A673 (cell line): ENCODE results near the gene SMIM38. TPM values are rescaled to one million over a fixed set of nuclear protein-coding genes. Genes with fewer than 3 reads are reported as not detected.

ENCODE experiments used
- BruUV-seq: library from RNA; stranded (reverse); fragments of 400-500 nt; replicated peaks from 2 replicates; lab custom pipeline; 2021; lab: Mats Ljungman, UMichigan
- CTCF ChIA-PET: fragments of 300-600 bp; sonication (Branson Sonifier 250); formaldehyde crosslinking; loops from one replicate; lab custom pipeline; 2022; ENCODE audit warnings: antibody characterized with exemption; lab: Charles Lee
- POLR2A ChIA-PET: fragments of 300-600 bp; sonication (Branson Sonifier 250); formaldehyde crosslinking; loops from one replicate; lab custom pipeline; 2022; ENCODE audit warnings: antibody characterized with exemption; ENCODE audit not compliant: low non-redundant PET; lab: Charles Lee
- DNase-seq: peaks from one replicate; pipeline ENCODE4 v3.0.0-alpha.2; 2015; ENCODE audit warnings: low spot score
- H3K27ac ChIP-seq: fragments of 200-600 bp; sonication (generic); 2 replicates; pipeline ENCODE4 v1.5.1; 2016; ENCODE audit warnings: mixed run types, low read depth, mild to moderate bottlenecking, mixed read lengths, antibody characterized with exemption, low read length; ENCODE audit not compliant: poor library complexity, severe bottlenecking
- H3K27me3 ChIP-seq: fragments of 200-600 bp; sonication (generic); replicated peaks from 2 replicates; pipeline ENCODE4 v1.6.1; 2017; ENCODE audit warnings: mixed run types, low read depth, mild to moderate bottlenecking, mixed read lengths, antibody characterized with exemption, low read length; ENCODE audit not compliant: insufficient read depth, poor library complexity
- H3K36me3 ChIP-seq: fragments of 200-600 bp; sonication (generic); 2 replicates; pipeline ENCODE4 v1.6.1; 2016; ENCODE audit warnings: mixed run types, mild to moderate bottlenecking, mixed read lengths, antibody characterized with exemption, low read length; ENCODE audit not compliant: insufficient read depth, poor library complexity, severe bottlenecking
- H3K4me1 ChIP-seq: fragments of 200-600 bp; sonication (generic); 2 replicates; pipeline ENCODE4 v1.6.1; 2017; ENCODE audit warnings: mixed run types, mild to moderate bottlenecking, mixed read lengths, antibody characterized with exemption, low read length; ENCODE audit not compliant: insufficient read depth, poor library complexity, severe bottlenecking
- H3K4me3 ChIP-seq: fragments of 200-600 bp; sonication (generic); 2 replicates; pipeline ENCODE4 v1.5.1; 2016; ENCODE audit warnings: low read depth, mixed run types, mild to moderate bottlenecking, mixed read lengths, low read length; ENCODE audit not compliant: poor library complexity, severe bottlenecking
- H3K9me3 ChIP-seq: fragments of 200-600 bp; sonication (generic); 2 replicates; pipeline ENCODE4 v1.6.1; 2016; ENCODE audit warnings: mixed run types, low read depth, mild to moderate bottlenecking, mixed read lengths, antibody characterized with exemption, low read length; ENCODE audit not compliant: poor library complexity, severe bottlenecking
- CTCF ChIP-seq: fragments of 300-800, 200-600 bp; sonication (generic); conservative IDR thresholded peaks from 2 replicates; pipeline ENCODE4 v1.5.1; 2017; ENCODE audit warnings: low read depth, mild to moderate bottlenecking, antibody characterized with exemption, low read length, moderate library complexity, mixed read lengths
- EZH2 ChIP-seq: fragments of 200-600 bp; sonication (generic); IDR thresholded peaks from 2 replicates; pipeline ENCODE4 v1.6.1; 2017; ENCODE audit warnings: borderline replicate concordance, low read depth, mild to moderate bottlenecking, mixed read lengths, antibody characterized with exemption, low read length; ENCODE audit not compliant: poor library complexity, severe bottlenecking
- intact Hi-C: fragments of 100-400 bp; cut with micrococcal nuclease; formaldehyde crosslinking; loops from one replicate; pipeline ENCODE4 v1.10.0; 2022; ENCODE audit not compliant: unreplicated experiment
- total RNA-seq: library from RNA; stranded (reverse); gene quantifications from 2 replicates; pipeline ENCODE4 v1.2.3, GENCODE V29; 2021

Gene SMIM38
- total RNA-seq, 1 experiment from 2014 or later: 0.88 TPM

DNA sequence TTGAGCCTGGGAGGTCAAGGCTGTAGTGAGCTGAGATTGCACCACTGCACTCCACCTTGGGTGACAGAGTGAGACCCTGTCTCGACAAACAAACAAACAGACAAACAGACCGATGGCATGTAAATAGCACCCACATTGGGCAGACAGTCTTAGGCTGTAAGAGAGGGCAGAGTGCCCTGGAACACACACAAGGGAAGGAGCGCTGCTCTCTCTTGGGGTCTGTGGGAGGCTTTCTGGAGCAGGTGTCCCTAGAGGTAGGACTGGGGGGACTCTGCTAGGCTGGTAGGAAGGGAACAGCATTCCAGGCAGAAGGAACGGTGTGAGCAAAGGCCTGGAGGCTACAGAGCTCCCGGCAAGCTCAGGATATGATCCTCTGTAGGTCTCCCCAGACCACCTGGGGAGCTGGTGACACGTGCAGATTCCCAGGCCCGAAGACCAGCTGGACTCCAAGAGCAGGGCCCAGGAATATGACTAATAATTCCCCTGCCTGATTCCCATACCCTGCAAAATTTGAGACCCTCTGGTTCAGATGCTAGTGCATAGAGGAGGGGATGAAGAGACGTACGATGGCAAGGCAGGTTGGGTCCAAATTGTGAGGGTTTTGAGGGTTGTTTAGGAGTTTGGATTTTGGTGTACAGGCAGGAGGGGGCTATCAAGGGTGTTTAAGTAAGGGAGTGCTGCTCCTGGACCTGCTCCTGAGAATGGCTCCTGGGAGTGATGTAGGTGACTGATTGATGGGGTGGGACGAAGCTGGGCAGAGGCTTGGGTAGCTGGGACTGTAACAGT, 11.6 kb downstream of the SMIM38 start:
- Histone ChIP-seq H3K36me3 (no peaks in the 10 kb centered on the region), H3K27me3 (no peaks in the 10 kb centered on the region), H3K27ac (peak overlapping the region; percentile 12), H3K4me3 (no peak overlapping the region), H3K9me3 (no peaks in the 10 kb centered on the region), H3K4me1 (peaks cover 12% of the 10 kb centered on the region)
- TF ChIP-seq EZH2 (no peak), CTCF (no peak)
- ChIA-PET CTCF (interaction anchor here (2.2 kb wide), 1 partner anchor 36 kb away, joined by 5 read pairs; no protein-coding TSS in a partner anchor), POLR2A (no interaction called here)
- intact Hi-C loops: no loop called here
- peak; percentile 29 for DNase-seq
- BruUV-seq: no TSS peak

GRCh38 chr11:69167916-69168691, 12.4 kb downstream of the SMIM38 start:
- BruUV-seq: no TSS peak
- no peak for DNase-seq
- CTCF ChIA-PET: interaction anchor here (2.2 kb wide), 1 partner anchor 37 kb away, joined by 5 read pairs; no protein-coding TSS in a partner anchor
- no peak overlapping the region for H3K4me3 ChIP-seq
- intact Hi-C loops: no loop called here
- POLR2A ChIA-PET: no interaction called here
- peaks cover 12% of the 10 kb centered on the region for H3K4me1 ChIP-seq
- no peaks in the 10 kb centered on the region for H3K9me3 ChIP-seq
- no peaks in the 10 kb centered on the region for H3K27me3 ChIP-seq
- no peaks in the 10 kb centered on the region for H3K36me3 ChIP-seq
- H3K27ac ChIP-seq: no peak overlapping the region
- TF ChIP-seq EZH2: no peak
- no peak for TF ChIP-seq CTCF

GRCh38 chr11:69169479-69169878, 13.7 kb downstream of the SMIM38 start:
- ChIA-PET CTCF (no interaction called here), POLR2A (no interaction called here)
- Histone ChIP-seq H3K4me3 (no peak overlapping the region), H3K27ac (no peak overlapping the region), H3K9me3 (no peaks in the 10 kb centered on the region), H3K27me3 (no peaks in the 10 kb centered on the region), H3K4me1 (peaks cover 12% of the 10 kb centered on the region), H3K36me3 (no peaks in the 10 kb centered on the region)
- intact Hi-C loops: no loop called here
- BruUV-seq: no TSS peak
- no peak for DNase-seq
- TF ChIP-seq CTCF (no peak), EZH2 (no peak)
